Stimulated activated effector memory CD8-positive, alpha-beta T cell treated with anti-CD3 and anti-CD28 coated beads, Interleukin-12 subunit alpha, Interleukin-12 subunit beta, amount 100 ng/mL, for 72 hours (primary cell): ENCODE data around the gene TUBGCP6.

Experiments
- ATAC-seq: fragments of 150-1000 bp; cut with Tn5 transposase; 2 replicates; pipeline ENCODE4 v1.10.0; 2021
- DNase-seq, 2 donors: peaks; one replicate each; pipeline ENCODE4 v3.0.0; 2021 to 2022; ENCODE audit warnings: low spot score in 2 of 2
- H3K27ac Mint-ChIP-seq: one replicate; pipeline ENCODE4 v1.8.0; 2022; ENCODE audit warnings: mild to moderate bottlenecking, mixed read lengths
- H3K36me3 Mint-ChIP-seq: one replicate; pipeline ENCODE4 v1.8.0; 2022; ENCODE audit warnings: mild to moderate bottlenecking, mixed read lengths
- H3K4me1 Mint-ChIP-seq: one replicate; pipeline ENCODE4 v1.8.0; 2022; ENCODE audit warnings: mixed read lengths
- H3K4me3 Mint-ChIP-seq: one replicate; pipeline ENCODE4 v1.8.0; 2022; ENCODE audit warnings: mild to moderate bottlenecking, mixed read lengths
- H3K9me3 Mint-ChIP-seq: one replicate; pipeline ENCODE4 v1.8.0; 2022; ENCODE audit warnings: mixed read lengths

TUBGCP6 gene

DNA sequence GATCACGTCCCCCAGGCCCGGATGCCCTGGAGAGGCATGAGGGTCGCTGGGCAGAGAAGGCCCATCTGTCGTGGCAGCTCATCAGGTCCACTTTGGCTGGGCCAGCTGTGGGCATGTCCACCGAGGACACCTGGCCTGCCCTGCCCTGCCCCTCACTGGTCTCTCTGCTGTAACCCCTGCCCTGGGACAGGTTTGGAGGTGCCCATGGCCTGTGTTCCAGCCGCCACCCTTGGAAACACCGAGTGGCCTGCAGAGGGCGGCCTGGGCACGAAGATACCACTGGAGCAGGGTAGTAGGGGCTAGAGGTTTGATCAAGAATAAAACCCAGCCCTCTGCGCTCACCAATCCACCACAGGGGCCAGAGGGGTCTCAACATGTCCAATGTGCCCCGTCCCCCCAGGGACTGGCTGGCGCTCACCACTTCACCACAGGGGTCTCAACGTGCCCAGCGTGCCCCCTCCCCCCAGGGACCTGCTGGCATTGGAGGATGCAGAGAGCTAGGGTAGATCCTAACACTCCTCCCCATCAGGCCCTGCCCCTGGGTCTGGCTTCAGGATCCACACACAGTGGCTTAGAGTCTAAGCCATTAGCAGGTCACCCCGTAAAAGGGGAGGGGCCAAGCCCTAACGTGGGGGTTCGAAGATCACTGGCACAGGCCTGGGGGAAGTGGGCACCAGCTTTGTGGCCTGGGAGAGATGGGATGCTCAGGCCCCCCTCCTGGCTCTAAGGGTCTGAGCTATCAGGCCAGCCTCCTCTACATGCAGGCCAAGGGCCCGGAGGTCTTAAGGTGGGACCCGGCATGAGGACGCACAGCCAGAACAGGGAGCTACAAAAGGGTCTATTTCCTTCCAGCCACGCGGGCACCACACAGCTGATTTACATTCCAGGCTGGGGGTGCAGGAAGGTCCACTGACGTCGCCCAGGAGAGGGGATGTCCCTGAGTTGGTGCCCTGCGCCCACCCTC, 7.5 kb upstream of the TUBGCP6 start:
- DNase-seq (peak; percentile 46 to 80), ATAC-seq (peak; percentile 67)
- peaks cover 13% of the 10 kb centered on the region for H3K4me1 Mint-ChIP-seq
- H3K36me3 Mint-ChIP-seq: peaks cover 7% of the 10 kb centered on the region
- H3K9me3 Mint-ChIP-seq: no peaks in the 10 kb centered on the region
- peak overlapping the region; percentile 73 for H3K4me3 Mint-ChIP-seq
- H3K27ac Mint-ChIP-seq: no peak overlapping the region

DNA sequence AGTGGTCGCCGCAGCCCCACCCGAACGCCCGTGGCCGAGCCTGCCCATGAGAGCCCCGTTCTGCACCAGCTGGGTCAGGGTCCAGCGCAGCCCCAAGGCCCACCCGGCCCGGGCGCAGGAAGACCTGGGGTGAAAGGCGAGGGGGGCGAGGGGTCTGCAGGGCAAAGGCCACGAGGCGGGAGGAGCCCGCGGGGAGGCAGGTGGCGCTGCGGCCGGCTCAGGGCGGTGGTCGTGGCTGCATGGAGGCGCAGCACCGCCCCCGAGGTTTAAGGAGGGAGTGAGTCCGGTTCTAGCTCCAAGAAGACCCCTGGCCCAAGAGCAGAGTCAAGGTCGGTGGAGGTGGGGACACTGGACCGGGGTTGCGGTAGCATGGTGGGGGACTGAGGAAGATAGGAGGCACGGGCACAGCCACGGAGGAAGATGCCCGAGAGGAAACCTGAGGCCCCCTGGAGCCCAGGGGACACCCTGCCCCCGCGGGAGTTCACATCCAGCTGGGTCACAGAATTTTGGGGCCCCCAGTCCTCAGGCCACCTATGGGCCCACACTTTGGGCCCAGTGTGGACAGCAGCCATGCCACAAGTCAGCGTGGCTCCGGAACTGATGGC, 6.8 kb upstream of the TUBGCP6 start:
- H3K4me3 Mint-ChIP-seq: peak overlapping the region; percentile 73
- DNase-seq (no peak), ATAC-seq (no peak)
- peaks cover 14% of the 10 kb centered on the region for H3K36me3 Mint-ChIP-seq
- no peak overlapping the region for H3K27ac Mint-ChIP-seq
- H3K9me3 Mint-ChIP-seq: no peaks in the 10 kb centered on the region
- peaks cover 17% of the 10 kb centered on the region for H3K4me1 Mint-ChIP-seq

DNA sequence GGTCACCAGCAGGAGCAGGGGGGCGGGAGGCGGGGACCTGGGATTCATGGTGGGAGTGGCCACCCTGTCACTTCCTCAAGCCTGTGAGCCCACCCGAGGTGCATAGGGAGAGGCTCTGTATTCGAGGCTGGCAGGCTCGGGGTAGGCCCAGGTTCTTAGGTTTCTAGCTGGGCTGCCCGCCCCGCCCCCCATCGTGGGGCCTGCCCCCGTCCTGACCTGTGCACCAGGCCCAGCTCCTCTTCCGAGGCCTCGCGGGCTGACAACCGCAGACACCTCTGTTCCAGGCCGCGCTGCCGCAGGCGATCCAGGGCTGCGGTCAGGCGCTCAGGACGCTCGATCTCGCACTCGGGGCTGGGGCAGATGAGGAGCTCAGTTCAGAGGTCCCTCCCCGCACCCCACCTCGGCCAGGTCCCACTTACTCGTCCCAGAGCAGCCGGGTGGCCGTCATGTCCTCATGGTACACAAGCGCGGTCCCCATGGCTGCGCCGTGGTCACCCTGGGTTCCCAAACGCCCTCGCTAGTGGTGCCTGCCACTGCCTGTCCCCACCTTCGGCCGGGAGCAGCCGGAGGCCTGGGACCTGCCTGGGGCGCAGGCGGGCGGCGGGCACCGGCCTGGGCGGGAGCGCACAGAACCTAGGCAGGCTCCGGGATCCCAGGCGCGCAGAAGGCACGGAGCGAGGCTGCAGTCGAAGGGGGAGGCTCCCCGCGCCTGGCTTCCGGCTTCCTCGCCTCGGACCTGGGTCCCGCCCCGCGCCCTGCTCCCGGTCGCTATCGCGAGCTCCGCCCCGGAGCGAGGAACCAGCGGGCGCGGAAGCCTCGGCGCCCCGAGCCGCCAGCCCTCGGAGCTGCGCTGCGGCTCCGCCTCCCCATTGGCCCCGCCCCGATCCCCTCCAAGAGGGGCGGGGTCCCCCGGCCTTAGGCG, 6.0 kb upstream of the TUBGCP6 start, which contains the start of gene HDAC10:
HDAC10 (minus strand) TSS at position 711 of the 922 bp plus-strand sequence; CDS start at position 478, 233 bp downstream.
- Mint-ChIP-seq H3K4me1 (peaks cover 22% of the 10 kb centered on the region), H3K27ac (no peak within 1 kb of the TSS), H3K36me3 (peaks cover 19% of the 10 kb centered on the region), H3K4me3 (peak within 1 kb of the TSS; percentile 73), H3K9me3 (no peaks in the 10 kb centered on the region)
- ATAC-seq: peak; percentile 84
- peak; percentile 69 to 88 for DNase-seq

GRCh38 chr22:50250249-50250554, 5.4 kb upstream of the TUBGCP6 start:
- Mint-ChIP-seq H3K4me3 (peak overlapping the region; percentile 73), H3K27ac (no peak overlapping the region), H3K36me3 (peaks cover 20% of the 10 kb centered on the region), H3K9me3 (no peaks in the 10 kb centered on the region), H3K4me1 (peaks cover 25% of the 10 kb centered on the region)
- ATAC-seq (no peak), DNase-seq (peak in 1 of 2 donors; percentile 55)

DNA sequence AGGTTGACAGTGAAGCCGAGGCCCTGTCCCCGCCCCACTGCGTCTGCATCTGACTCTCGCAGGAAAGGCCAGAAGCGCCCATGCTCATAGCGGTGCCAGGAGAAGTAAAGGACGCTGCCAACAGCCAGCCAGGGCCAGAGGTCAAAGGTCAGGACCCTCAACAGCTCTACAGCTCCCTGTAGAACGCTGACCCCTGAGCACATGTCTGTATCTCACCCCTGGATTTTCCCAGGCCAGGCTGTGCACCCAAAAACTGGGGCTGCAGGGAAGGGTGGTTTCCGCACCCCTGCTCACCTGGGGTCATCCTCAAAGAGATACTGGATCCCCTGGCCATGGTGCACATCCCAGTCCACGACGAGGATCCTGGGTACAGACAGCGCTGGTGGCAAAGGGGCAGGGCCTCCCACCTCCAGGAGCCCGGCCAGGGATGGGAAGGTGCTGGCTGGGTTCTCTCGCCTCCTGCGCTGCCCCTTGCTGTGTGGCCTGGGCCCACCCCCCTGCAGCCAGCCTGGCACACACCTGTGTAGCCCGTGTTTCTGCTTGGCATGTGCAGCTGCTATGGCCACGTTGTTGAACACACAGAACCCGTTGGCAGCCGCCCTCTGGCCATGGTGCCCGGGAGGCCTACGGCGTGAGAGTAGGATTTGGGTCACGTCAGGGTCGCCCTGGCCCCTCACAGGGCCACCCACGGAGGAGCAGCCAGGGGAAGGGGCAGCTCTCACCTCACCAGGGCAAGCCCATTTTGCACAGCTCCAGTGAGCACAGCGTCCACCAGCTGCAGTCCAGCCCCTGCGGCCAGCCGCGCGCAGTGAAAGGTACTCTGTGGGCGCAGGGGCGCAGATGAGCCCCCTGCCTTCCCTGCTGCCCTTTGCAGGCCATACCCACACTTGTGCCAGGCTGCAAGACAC, 4.8 kb upstream of the TUBGCP6 start:
- Mint-ChIP-seq H3K36me3 (peaks cover 26% of the 10 kb centered on the region), H3K4me3 (peak overlapping the region; percentile 73), H3K27ac (no peak overlapping the region), H3K4me1 (peaks cover 31% of the 10 kb centered on the region), H3K9me3 (no peaks in the 10 kb centered on the region)
- no peak for DNase-seq
- no peak for ATAC-seq

- DNase-seq (no peak), ATAC-seq (no peak)
- Mint-ChIP-seq H3K36me3 (peaks cover 36% of the 10 kb centered on the region), H3K4me1 (peaks cover 31% of the 10 kb centered on the region), H3K9me3 (no peaks in the 10 kb centered on the region), H3K4me3 (peak overlapping the region; percentile 96), H3K27ac (peak overlapping the region; percentile 87)
Observed at GRCh38 chr22:50248196-50249081, 3.6 kb upstream of the TUBGCP6 start.

GRCh38 chr22:50247748-50248147, 2.9 kb upstream of the TUBGCP6 start:
- peak; percentile 17 for ATAC-seq
- Mint-ChIP-seq H3K4me3 (peak overlapping the region; percentile 96), H3K27ac (peak overlapping the region; percentile 87), H3K36me3 (peaks cover 43% of the 10 kb centered on the region), H3K9me3 (no peaks in the 10 kb centered on the region), H3K4me1 (peaks cover 31% of the 10 kb centered on the region)
- peak in 1 of 2 donors; percentile 77 for DNase-seq

DNA sequence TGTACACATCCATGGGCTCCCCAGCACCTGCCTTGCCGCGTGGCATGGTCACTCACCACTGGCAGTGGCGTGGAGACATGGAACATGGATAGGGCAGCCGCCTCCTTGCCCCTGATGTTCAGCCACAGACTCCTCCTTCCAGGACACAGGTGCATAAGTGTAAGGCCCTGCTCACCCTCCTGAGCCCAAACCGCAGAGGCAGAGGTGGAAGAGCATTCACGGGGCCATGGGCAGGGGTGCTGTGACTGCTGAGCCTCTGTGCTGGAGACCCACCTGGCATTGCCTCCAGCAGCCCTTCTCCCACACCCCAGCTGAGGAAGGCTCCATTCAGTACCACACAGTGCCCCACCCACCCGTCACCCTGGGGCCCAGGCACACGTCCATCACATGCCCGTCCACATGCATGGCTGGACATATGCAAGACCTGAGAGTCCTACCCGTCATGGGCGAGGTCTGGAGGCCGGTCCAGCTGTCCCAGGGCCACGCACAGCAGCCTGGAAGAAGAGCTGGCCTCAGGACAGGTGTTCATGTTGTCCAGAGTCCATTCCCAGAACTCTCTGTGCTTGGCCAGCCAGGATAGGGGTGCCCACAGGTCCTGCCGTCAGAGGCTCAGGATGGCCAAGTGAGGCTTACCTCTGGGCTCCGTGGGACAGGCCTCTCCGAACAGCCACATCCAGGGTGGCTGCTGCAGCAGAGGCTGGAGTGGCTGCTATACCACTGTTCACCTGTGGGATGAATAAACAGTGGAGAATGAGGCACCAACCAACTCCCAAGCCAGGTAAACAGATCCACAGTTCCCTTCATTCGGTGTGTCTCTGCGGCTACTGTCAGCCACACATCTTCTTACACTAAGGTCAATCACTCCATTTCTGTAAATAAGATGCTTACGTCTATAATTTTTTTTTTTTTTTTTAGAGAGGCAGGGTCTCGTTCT, 1.7 kb upstream of the TUBGCP6 start:
- DNase-seq (no peak), ATAC-seq (no peak)
- H3K27ac Mint-ChIP-seq: peak overlapping the region; percentile 87
- H3K4me3 Mint-ChIP-seq: peak overlapping the region; percentile 96
- peaks cover 35% of the 10 kb centered on the region for H3K4me1 Mint-ChIP-seq
- H3K36me3 Mint-ChIP-seq: peaks cover 43% of the 10 kb centered on the region
- no peaks in the 10 kb centered on the region for H3K9me3 Mint-ChIP-seq

DNA sequence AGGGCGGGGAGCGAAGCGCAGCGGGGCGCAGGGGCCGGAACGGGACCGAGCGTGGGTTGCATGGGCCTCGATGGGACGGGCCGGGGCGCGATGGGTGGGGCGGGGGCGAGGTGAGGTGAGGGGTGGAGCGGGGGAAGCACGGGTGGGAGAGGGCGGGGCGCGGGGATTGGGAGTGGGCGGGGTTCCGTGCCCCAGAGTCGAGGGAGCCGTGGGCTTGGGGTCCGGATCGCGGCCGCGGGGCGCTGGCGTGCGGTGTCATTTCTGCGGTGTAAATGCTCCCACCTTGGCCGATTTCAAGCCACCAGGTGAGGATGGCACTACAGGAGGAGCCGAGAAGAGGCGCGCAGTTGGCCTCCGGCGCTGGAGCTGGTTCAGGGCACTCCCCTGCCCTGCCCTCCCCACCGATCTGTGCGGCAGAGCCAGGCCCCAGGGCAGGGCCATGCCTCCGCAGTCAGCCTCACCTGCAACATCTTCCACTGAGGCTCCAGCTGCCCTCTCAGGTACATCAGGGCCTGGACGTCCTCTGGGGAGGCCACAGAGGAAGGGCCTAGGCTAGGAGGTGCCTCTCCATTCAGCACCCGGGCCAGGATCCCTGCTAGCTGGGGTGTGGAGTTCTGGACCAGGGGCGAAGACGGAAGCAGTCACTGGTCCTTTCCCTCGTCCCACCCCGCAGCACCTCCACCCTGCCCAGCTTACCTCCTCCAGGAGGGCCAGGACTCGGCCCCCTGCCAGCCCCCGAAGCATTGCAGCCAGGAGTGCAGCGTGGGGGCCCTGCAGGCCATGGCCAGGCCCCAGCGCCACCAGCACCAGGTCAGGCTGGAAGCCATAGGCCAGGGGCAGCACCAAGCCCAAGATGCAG, 620 bp upstream of the TUBGCP6 start:
- Mint-ChIP-seq H3K9me3 (no peaks in the 10 kb centered on the region), H3K4me1 (peaks cover 40% of the 10 kb centered on the region), H3K27ac (peak overlapping the region; percentile 99), H3K36me3 (peaks cover 51% of the 10 kb centered on the region), H3K4me3 (peak overlapping the region; percentile 96)
- no peak for ATAC-seq
- no peak for DNase-seq

GRCh38 chr22:50243685-50244419, 971 bp downstream of the TUBGCP6 start:
- no peak for ATAC-seq
- H3K9me3 Mint-ChIP-seq: no peaks in the 10 kb centered on the region
- no peak for DNase-seq
- peaks cover 35% of the 10 kb centered on the region for H3K4me1 Mint-ChIP-seq
- H3K36me3 Mint-ChIP-seq: peaks cover 63% of the 10 kb centered on the region
- H3K27ac Mint-ChIP-seq: peak overlapping the region; percentile 99
- H3K4me3 Mint-ChIP-seq: peak overlapping the region; percentile 96

GRCh38 chr22:50242406-50242949, 2.3 kb downstream of the TUBGCP6 start:
- Mint-ChIP-seq H3K4me3 (peak overlapping the region; percentile 96), H3K27ac (peak overlapping the region; percentile 99), H3K9me3 (no peaks in the 10 kb centered on the region), H3K36me3 (peaks cover 70% of the 10 kb centered on the region), H3K4me1 (peaks cover 34% of the 10 kb centered on the region)
- DNase-seq (no peak), ATAC-seq (no peak)
